ENCODE measurements around the gene MYLK3.

MYLK3 gene

DNA sequence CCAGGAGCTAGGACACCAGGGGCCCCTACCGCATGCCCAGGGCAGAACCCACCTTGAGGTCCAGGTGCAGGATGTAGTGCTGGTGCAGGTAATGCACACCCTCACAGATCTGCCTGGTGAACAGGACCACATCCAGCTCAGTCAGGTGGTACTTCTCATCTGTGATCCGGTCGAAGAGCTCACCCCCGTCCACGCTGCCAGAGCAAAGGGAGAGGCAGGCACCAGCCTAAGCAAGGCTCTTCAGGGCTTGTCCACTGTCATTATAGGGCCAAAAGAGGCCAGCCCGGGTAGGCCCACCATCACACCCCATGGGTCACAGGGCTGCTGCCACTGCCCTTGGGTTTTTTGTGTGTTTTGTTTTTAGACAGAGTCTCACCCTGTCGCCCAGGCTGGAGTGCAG, 21.0 kb downstream of the MYLK3 start:
- no peak for DNase-seq (ENCODE audit: low read depth)

DNA sequence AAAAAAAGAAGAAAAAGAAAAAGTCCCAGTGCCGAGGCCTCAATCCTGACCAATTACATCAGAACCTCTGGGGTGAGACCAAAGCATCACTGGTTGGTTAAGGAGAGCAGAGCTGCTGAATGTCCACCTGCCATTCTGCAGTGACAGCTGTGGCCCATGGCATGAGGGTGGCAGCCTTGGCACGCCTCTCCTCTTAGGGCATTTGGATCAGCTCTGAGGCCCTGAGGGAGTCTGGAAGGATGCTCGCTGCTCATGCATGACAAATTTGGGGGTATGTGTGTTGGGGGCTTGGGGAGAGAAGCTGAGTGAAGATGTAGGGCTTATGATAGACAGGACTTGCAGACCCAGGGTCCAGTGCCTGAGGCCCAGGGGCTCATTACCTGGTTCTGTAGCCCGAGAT, 26.3 kb downstream of the MYLK3 start:
- no peak for DNase-seq (ENCODE audit: low read depth)

DNA sequence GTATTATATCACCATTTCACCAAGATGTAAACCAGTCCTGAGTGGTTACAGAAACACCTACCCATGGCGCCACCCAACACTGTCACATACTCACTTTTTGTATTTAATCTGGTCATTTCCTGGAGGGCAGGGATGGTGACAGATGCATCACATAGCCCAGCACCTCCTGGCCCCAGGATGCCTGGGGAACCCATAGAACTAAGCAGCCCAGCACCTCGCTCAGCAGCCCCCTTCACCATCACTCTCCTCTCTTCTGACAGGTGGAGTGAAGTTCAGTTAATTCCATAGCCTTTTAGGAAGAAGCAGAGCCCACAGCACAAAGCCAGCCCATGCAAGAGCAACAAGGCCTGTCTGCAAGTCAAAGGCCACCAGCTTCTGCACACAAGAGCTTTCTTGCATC, 27.5 kb downstream of the MYLK3 start:
- no peak for DNase-seq (ENCODE audit: low read depth)

DNA sequence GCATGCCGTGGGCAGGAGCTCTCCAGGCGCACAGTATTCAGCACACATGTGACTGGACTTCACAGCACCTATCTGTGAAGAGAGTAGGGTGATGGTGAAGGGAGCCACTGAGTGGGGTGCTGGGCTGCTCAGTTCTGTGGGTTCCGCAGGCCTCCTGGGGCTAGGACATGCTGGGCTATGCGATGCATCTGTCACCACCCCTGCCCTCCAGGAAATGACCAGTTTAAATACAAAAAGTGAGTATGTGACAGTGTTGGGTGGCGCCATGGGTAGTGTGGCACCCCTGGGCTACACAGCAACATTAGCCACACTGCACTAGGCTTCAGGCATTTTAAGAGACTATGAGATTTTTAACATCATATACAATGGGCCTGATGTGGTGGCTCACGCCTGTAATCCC, 28.6 kb downstream of the MYLK3 start:
- no peak for DNase-seq (ENCODE audit: low read depth)

DNA sequence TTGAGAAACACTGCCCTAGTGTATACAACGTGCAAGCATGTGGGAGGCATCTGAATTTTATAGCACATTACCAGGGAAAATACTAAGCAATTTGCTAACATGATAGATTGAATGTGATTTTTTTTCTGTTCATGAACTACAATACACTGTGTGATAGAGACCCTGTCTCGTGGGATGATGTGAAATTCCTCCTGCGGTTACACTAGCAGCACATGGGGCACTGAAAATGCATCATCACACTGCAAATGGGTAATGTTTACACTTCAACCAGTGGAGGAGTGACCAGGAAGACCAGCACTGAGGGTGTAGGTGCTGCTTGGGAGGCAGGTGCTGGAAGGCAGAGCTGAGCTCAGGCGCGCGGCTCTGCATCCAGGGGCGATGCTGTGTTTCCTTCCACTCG, 29.9 kb downstream of the MYLK3 start:
- no peak for DNase-seq (ENCODE audit: low read depth)

DNA sequence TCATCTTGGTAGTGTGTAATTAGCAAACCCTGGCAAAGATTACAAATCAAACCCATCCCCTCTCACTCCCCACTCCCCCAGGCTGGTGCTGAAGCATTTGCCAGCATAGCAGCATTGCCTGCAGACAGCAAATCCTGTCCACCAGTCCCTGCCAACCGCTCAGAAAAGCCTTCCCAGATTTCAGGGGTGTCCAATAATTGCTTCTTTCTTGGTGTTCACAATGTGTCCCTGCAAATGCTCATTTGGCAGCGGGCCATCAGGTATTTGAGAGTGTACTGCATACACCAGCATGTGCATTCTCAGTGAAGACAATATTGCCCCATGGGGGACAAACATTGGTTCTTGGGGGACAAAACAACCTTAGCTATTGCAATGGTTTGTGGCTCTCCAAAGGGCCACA, 30.5 kb downstream of the MYLK3 start:
- no peak for DNase-seq (ENCODE audit: low read depth)

DNA sequence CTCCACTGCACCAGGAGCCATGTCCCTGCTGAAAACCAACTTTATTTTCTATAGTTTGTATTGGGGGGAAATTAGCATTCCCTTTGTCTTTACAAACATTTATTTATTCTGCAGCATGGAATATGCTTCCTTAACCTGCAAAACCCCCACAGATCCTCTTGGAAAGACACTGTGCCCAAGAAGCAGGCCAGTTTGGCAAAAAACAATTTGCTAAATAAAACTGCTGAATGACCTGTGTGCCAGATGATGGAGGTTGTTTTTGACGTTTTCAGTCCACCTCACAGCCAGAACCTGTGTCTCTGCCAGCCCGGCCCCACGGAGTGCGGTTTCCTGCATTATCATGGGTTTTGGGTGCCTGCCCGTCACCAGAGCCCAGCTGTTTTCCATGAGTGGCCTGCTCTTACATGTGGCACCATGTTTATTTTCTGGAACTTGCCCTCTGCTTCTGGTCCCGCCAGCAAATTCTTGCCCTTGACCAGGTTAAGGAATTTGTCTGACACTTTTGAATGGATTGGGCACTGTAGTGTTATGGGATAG, 32.3 kb downstream of the MYLK3 start:
- no peak for DNase-seq (ENCODE audit: low read depth)

DNA sequence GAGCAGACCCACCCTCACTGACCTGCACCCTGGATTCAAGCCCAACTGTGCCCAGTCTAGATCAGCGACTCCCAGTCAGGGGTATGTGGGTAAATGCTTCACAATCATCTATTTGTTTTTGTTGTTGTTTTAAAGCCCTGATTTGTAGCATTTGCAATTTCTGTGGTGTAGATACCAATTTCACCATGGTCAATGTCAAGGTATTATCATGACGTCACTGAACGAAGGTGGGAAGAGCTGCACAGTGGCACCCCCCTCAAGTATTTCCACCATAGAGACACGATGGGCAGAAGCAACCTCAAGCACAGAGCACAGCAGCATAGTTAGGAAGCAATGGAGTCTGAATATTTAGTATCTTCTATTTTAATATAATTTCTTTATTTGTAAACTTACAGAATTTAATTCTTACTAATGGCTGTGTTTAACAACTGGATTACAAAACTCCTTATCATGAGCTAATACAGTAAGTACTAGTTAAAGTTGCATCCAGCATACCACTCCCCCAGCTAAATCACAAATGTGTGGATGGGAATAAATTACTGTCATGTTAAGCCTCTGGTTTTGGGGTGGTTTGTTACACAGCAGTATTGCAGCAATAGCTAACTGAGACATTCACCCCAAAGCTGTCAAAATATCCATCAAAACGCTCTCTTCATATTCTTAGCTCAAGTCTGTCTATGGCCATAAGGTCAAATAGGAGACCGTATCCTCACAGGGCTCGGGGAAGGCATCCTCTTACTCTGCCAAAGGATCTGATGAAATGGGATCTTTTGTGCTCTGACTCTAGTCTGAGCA, 33.1 kb downstream of the MYLK3 start:
- no peak for DNase-seq (ENCODE audit: low read depth)

DNA sequence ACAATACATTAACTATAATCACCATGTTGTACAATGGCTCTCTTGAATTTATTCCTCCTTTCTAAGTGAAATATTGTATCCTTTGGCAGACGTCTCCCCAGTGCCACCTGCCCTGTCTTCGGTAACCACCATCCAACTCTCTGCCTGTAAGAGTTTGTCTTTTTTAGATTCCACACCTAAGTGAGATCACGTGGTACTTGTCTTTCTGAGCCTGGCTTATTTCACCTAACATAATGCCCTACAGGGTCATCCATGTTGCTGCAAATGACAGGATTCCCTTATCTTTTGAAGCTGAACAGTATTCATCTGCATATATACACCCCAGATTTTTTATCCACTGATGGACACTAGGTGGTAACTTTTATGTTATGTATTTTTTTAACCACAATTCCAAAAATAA, 34.5 kb downstream of the MYLK3 start:
- no peak for DNase-seq (ENCODE audit: low read depth)

DNA sequence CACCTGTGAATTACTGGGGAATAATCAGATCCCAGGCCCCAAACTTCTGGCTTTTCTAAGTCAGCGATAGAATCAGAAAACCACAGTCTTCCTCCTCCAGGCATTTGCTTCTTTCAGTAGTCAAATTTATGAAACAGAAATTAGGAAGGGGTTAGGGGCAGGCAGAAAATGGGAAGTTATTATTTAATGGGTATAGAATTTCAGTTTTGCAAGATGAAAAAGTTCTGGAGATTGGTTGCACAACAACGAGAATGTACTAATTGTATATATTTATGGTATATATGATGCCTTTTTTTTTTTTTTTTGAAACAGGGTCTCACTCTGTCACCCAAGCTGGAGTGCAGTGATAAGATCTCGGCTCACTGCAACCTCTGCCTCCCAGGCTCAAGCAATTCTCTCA, 35.2 kb downstream of the MYLK3 start:
- no peak for DNase-seq (ENCODE audit: low read depth)

DNA sequence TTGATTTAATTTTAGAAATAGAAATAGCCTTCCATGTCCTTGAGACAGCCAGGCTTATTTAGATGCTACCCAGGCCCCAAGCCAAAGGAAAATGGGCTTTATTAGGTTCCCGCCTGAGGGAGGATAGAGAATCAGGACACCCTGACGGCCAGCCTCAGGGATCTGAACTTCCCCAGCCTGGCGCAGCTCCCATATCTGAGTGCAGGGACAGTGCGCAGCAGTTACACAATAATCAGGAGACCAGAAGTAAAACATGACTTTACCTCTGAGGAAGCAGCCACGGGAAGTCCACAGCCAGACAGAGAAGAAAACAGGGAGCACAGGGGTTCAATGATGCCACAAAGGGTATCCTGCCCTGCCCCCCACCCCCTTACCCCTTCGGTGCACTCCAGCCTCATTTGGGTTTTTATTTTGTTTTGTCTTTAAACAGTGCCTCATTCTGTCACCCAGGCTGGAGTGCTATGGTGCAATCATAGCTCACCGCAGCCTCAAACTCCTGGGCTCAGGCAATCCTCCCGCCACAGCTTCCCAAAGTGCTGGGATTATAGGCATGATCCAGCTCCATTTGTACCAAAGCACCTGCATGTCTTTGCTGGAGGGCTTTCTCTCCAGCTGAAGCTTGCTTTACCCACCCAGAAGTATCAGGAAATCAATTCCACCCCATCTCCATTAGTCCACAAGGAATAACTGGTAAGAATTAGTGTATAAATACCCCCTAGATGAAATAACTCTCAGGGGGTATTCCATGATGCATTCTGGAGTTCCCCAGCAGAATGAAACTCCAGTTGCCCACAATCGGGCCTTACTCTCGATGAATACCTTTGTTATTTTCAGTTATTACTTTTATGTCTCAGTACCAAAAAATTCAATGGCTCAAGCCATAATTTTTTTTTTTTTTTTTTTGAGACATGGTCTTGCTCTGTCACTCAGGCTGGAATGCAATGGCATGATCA, 36.8 kb downstream of the MYLK3 start:
- DNase-seq (ENCODE audit: low read depth), result no peak

DNA sequence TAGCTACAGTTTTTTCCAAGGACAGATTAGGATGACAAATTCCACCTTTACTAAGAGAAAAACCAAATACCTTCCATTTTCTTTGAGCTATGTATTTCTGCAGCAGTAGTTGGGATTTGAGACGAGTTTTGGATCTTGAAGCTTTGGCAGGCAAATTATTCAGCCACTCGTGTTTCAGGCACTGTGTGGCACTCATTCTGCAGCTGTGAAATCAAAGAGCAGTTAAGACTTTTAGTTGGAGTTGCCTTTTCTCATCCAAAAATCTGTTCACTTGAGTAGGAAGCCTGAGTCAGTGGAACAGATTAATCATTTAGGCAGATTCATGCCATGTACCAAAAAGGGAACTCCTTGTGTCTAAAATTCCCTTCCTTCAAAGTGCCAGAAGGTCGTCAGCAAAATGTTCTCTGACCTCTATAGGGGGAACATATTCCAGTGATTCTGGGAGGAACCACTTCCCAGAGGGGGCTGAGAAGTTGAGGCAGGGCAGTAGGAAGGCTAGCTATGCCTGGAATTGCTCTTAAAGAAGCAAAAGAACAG, 38.6 kb downstream of the MYLK3 start:
- no peak for DNase-seq (ENCODE audit: low read depth)

DNA sequence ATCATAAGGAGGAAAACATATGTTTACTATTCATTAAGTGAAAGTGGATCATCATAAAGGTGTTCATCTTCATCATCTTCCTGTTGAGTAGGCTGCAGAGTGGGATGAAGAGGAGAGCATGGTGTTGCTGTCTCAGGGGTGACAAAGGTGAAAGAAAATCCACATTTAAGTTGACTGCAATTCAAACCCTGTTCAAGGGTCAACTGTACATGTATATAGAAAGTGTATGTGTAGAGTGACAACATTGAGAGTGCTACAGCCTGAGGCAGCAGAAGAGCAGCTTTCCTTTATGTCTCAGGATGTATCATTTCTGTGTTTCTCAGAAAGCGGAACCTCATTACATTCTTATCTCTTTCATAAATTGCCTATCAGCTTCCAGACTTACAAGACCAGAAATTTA, 41.5 kb downstream of the MYLK3 start:
- DNase-seq (ENCODE audit: low read depth), result no peak

DNA sequence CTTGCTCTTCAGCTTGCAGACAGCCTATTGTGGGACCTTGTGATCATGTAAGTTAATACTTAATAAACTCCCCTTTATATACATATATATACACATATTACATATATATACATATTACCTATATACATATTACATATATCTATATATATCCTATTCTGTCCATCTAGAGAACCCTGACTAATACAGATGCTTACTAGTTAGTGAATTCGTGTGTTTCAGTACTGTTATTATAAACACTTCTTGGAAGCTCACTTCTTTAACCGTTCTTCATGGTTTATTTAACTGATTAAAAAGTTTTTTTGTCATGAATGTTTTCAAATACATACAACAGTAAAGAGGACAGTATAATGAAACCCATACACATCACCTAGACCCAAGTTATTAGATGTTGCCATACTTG, 46.1 kb downstream of the MYLK3 start:
- no peak for DNase-seq (ENCODE audit: low read depth)

DNA sequence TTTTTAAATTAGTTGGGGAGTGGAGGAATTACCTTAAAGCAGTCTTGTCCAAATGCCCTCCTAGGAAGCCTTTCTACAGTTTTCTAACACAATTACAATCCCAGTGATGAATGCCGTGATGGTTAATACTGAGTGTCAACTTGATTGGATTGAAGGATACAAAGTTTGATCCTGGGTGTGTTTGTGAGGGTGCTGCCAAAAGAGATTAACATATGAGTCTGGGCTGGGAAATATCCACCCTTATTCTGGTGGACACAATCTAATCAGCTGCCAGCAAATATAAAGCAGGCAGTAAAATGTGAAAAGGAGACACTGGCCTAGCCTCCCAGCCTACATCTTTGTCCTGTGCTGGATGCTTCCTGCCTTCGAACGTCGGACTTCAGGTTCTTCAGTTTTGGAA, 46.5 kb downstream of the MYLK3 start:
- DNase-seq (ENCODE audit: low read depth), result no peak

DNA sequence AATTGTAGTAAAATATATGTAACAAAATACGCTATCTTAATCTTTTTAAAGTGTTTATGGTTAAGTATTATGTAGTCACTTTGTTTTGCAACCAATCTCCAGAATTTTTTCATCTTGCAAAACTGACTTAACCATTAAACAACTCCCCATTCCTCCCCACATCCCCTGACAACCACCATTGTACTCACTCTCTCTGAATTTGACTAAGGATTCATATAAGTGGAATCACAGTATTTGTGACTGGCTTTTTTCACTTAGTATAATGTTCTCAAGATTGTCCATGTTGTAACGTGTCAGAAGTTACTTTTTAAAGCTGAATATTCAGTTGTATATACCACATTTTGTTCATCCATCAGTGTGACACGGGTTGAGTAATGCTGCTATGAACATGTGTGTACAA, 48.1 kb downstream of the MYLK3 start:
- no peak for DNase-seq (ENCODE audit: low read depth)

DNA sequence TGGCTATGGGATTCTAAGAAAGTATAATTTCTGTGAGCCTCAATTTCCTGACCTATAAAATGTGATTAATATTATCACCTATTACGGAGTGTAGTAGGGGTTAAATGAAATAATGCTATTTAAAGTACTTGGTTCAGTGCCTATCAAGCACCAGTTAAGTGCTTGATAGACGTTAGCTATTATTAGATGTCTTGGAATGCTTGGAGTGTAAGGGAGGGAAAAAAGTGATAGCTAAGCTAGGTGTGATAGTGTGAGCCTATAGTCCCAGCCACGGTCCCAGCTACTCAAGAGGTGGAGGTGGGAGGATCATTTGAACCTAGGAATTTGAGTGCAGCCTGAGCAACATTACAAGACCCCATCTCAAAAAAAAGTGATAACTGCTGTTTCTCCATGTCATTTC, 51.2 kb downstream of the MYLK3 start:
- DNase-seq (ENCODE audit: low read depth), result no peak

DNA sequence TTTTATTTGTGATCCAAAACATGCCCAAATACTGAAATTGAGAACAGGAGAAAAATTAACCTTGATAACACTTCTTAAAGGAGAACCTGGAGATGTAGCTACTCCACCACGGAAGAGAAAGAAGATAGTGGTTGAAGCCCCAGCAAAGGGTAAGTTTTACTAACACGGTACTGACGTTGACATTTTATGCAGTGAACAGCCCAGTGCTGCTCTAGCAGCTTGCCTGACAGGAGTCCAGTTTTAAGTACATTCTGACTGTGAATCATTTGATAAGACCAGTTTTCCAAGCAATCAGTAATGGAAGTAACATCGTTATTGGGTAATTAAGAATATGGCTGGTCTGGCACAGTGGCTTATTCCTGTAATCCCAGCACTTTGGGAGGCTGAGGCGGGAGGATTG, 52.2 kb downstream of the MYLK3 start:
- no peak for DNase-seq (ENCODE audit: low read depth)

DNA sequence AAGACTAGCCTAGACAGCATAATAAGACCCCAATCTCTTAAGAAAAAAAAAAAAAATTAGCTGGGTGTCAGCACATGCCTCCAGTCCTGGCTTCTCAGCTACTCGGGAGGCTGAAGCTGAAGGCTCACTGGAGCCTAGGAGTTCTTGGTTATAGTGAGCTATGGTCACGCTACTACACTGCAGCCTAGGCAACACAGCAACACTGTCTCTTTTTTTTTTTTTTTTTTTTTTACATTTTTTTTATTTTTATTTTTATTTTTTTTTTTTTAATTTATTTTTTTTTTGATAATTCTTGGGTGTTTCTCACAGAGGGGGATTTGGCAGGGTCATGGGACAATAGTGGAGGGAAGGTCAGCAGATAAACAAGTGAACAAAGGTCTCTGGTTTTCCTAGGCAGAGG, 54.5 kb downstream of the MYLK3 start:
- no peak for DNase-seq (ENCODE audit: low read depth)

DNA sequence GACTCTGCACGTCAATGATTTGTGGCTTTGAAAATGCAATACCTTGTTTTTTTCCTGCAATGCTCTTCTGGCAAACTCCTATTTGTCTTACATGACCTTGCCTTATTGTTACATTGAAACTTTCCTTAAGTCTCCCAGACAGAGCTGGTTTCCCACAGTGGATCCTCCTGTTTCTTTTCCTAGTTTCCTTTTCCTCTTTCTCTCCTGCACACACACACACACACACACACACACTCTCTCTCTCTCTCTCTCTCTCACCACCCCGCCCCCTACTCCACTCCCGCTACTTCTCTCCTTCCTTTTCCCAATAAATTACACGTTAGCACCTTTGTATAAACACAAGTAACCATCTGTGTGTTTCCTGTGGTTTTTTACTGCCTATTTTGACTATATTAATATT, 56.4 kb downstream of the MYLK3 start:
- DNase-seq (ENCODE audit: low read depth), result no peak

DNA sequence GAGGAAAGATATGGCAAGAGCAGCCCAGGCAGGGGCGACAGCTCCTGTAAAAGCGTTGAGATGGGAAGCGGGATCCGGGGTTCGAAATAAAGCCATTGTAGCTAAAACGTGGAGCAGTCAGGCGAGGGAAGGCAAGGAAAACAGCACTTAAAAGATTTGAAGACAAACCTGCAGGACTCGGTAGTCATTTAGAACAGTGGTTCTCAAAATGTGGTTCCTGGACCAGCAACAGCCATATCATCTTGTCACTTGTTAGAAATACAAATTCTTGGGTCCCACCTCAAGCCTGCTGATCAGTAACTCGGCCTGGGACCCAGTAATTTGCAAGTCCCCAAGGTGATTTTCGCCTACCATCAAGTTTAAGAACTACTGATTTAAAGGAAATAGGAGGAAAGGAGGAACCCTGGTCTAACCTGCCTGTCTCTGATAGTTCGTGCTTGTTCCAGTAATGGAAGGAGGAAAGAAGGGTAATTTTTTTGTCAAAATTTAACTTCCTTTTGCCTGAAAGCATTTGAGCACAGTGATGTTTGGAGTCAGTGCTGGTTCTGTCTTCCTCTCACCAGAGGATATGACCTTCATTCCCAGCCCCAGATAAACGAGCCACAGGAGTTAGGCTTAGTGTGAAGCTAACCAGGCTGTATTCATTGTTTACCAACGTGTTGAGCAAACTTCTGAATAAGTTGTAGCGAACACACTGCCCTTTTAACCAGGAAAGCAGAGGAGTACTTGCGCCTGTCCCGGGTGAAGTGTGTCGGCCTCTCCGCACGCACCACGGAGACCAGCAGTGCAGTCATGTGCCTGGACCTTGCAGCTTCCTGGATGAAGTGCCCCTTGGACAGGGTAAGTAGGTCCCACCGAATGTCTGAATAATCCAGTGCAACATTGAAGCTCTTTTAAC, 57.6 kb downstream of the MYLK3 start:
- peak; percentile 2 for DNase-seq (ENCODE audit: low read depth)

Data from HS-27A (cell line).